RCC 7860 (cell line): ENCODE results near the gene RGS3.
"Not testable (repeated sequence)": the region's sequence is repeated elsewhere in the genome, so short reads cannot be mapped to it uniquely, and the experiment has no call there.

Experiments used
- DNase-seq: peaks from one replicate; pipeline ENCODE4 v3.0.0-alpha.2; 2015; ENCODE audit warnings: low spot score
- FAIRE-seq: peaks from 2 replicates; lab custom pipeline; 2012; peaks lifted over from hg19 to GRCh38; lab: Jason Lieb, UNC

Gene RGS3

DNA sequence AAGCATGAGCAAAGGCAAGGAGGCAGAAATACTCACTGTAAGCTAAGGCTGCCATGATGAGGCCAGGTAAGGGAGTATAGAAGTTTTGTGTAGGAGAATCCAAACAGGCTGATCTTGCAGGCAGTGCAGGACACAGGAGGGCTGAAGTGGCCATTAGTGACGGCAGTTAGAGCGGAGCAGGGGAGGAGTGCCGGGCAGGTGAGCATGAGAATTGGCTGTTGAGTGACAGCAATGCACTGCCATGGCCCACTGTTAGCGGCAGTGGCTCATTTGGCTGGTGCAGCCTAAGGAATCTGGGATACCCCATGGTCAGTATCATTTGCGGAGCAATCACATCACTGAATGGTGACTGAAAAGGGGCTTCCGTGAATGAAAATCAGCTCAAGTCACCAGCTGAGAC is 22.8 kb downstream of the RGS3 start:
- no peak for DNase-seq
- no peak for FAIRE-seq

DNA sequence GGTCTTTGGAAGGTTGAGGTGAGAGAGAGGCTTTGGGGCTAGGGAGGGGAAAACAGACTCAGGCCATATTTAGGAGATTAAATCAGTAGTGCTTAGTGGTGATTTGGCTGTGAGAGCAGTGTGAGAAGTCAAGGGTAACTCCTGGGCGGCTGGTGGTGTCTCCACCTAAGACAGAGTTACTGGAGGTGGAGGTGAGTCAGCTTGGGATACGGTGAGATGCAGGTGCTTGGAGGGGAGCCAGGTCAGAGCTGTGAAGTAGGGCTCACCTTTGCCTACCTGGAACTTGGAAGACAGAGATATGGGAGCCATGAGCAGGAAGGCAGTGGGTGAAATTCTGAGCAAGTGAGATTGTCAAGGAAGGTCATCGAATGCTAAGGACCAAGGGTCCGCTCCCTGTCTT is 24.5 kb downstream of the RGS3 start:
- DNase-seq (no peak), FAIRE-seq (no peak)

GRCh38 chr9:113488490-113488889 is 25.0 kb downstream of the RGS3 start:
- FAIRE-seq (no peak), DNase-seq (no peak)

DNA sequence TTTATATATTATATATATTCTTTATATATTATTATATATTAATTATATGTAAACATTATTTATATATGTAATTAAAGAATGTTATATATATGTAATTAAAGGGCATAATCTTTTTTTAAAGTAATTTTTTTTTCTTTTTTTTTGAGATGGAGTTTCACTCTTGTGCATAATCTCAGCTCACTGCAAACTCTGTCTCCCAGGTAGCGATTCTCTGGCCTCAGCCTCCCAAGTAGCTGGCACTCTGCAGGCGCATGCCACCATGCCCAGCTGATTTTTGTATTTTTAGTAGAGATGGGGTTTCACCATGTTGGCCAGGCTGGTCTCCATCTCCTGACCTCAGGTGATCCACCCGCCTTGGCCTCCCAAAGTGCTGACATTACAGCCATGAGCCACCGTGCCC is 27.6 kb downstream of the RGS3 start:
- not testable (repeated sequence) for DNase-seq, FAIRE-seq

- DNase-seq (no peak), FAIRE-seq (no peak)
These were observed 29.0 kb downstream of the RGS3 start for GRCh38 chr9:113492343-113493202.

GRCh38 chr9:113493203-113493520 is 29.6 kb downstream of the RGS3 start:
- FAIRE-seq (no peak), DNase-seq (no peak)

- FAIRE-seq, result no peak
These were observed 32.0 kb downstream of the RGS3 start for GRCh38 chr9:113495526-113495925.

GRCh38 chr9:113497051-113497450 is 33.5 kb downstream of the RGS3 start:
- FAIRE-seq, result no peak

More at GRCh38 chr9:113495526-113495925, 32.0 kb downstream of the RGS3 start:
- no peak for DNase-seq

DNA sequence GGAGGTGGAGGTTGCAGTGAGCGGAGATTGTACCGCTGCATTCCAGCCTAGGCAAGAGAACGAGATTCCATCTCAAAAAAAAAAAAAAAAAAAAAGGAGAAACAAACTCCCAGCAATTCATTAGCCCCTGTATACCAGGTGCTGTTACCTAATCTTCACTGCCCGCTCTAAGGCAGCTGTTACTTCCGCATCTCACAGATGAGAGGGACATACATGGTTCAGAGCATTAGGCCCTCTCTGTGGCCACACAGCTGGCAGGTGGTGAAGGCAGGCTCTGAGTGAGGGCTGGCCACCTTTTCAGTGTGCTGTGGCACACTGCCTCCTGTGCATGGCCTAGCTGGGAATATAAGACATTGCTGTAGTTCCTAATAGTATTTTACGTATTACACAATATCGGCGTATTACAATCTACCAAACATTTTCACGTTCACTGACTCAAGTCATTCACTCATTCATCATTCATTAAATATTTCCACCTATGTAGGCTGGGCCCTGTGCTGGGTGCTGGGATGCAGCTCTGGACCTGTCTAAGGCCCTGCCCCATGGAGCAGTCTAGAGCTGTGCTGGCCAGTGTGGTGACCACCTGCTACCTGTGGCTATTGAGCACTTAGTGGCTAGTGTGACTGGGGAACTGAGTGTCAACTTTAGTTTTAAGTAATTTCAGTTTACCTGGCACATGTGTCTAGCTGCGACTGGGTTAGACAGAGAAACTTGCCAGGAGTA is 35.8 kb downstream of the RGS3 start:
- DNase-seq, result no peak
- FAIRE-seq, result no peak

More at GRCh38 chr9:113497051-113497450, 33.5 kb downstream of the RGS3 start:
- DNase-seq, result no peak

DNA sequence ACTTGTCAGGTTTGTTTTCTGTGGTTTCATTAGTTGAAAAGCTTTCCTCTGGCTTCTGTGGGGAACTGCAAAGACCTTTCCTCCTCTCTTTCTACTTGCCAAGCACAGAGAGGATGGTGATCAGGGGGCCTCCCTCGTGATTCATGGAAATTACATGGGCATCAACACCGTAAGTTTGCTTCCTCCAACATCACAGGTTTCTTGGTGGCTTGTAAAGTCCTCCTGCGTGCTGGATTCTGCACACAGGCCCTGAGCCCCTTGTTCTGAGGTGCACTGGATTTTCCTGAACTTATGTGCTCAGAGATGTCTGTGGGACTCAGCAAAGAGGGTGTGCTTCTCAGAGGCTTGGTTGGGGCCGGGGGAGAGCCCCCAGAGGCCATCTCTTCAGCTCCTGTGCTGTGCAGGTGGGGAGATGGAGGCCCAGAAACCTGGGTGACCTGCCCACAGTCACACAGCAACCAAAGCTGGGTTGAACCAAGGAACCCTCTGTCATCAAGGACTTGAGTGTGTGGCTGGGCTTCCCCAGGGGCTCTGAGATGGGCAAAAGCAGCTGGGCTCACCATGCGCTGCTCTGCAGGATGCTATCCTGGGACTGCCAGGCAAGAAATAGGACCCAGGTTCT is 36.5 kb downstream of the RGS3 start:
- FAIRE-seq, result no peak
- no peak for DNase-seq

DNA sequence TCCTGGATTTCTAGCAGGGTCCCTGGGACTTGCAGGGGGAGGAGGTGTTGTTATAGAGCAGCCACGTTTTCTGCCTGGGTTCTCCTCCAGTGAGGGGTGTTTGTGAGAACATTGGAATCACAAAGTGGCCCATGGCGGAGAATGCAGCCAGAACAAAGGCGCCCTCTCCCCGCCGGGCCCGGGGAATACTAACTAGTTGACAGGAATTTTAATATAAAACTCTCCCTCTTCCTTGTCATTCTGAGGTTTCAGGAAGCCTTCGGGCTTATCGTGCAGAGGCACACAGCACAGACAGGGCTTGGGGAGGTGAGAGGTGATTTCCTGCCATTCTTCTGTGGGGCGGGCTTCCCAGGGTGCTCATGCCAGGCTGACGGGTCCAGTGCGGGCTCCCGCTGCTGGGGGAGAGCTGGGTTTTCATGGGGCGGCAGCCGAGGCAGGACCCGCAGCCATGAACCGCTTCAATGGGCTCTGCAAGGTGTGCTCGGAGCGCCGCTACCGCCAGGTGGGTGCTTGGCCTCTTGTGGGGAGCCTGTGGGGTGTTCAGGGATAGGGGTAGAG is 37.7 kb downstream of the RGS3 start:
- DNase-seq, result no peak
- no peak for FAIRE-seq

DNA sequence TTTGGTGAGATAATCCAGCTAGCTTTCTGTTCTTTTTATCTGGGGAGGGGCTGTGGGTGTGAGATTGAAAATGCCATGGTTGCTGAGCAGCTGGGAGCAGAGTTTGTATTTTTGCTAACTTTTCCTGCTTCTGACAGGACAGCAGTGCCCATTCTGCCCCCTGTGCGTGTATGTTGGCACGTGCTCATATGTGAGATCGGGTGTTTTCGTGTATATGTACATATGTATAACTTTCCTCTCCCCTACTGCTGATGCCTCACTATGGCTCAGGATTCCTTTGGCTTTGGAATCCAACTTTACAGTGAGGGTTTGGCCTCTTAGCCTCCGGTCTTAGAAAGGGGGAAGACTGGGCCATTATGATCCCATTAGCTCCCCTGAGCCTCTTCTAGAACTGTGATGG is 38.3 kb downstream of the RGS3 start:
- DNase-seq, result no peak
- no peak for FAIRE-seq

GRCh38 chr9:113502427-113503034 is 39.0 kb downstream of the RGS3 start:
- DNase-seq (no peak), FAIRE-seq (no peak)

DNA sequence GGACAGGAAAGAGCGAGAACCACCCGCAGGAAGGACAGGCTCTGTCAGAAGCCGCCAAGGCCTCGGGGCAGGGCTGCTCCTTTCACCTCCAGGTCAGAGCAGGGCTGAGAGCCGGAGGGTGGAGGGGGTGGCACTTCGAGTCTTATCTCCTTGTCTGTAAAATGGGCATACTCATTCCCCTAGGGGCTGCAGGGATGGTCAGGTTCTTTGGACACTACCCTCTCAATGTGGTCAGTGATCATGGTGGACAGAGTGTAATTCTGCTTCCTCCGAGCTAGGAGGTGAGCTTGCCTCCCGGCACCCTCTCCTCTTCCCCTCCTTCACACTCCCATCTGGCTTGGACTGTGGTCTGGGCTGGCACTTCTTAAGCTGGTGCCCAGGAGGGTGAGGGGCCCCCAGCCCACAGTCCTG is 39.6 kb downstream of the RGS3 start:
- DNase-seq, result no peak
- no peak for FAIRE-seq

GRCh38 chr9:113503613-113504211 is 40.2 kb downstream of the RGS3 start:
- FAIRE-seq, result no peak
- no peak for DNase-seq

DNA sequence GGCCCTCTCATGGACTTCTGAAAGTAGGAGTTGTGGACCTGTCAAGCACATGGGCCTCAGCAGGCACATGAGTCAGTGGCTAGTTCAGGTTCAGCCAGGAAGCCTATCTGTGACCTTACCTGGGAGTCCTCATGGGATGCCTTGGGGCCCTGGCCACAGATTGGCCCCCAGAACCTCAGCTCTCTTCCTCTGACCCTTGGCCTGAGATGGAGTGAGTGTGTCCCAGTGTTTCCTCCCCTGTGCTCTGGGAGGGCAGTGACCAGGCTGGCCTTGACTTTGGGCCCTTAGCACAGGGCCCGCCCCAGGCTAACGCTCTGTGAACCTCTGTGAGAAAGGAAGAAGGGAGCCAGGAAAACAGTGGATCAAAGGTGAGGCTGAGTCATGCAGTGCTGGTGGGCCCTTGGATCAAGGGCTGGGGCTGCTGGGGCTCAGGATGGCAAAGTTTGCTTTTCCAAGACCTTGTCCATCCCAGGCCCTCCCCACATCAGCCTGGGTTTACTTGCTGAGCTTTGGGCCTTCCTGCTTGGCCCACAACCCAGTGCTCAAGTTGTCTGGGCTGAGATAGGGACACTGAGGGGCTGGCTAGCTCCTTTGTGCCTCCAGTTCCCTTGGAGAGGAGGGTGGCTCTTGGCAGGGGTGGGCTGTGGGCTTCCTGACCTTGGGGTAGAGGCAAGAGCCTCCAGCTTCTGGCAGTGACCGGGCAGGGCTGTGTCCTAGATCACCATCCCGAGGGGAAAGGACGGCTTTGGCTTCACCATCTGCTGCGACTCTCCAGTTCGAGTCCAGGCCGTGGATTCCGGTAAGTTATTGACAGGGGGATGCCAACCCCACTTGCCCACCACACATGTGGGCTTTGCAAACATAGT is 41.4 kb downstream of the RGS3 start:
- FAIRE-seq, result no peak

GRCh38 chr9:113506090-113506589 is 42.6 kb downstream of the RGS3 start:
- FAIRE-seq, result no peak
- DNase-seq, result no peak

More for the DNA sequence above, 41.4 kb downstream of the RGS3 start:
- no peak for DNase-seq

GRCh38 chr9:113507256-113507655 is 43.7 kb downstream of the RGS3 start:
- DNase-seq, result no peak
- FAIRE-seq, result no peak

DNA sequence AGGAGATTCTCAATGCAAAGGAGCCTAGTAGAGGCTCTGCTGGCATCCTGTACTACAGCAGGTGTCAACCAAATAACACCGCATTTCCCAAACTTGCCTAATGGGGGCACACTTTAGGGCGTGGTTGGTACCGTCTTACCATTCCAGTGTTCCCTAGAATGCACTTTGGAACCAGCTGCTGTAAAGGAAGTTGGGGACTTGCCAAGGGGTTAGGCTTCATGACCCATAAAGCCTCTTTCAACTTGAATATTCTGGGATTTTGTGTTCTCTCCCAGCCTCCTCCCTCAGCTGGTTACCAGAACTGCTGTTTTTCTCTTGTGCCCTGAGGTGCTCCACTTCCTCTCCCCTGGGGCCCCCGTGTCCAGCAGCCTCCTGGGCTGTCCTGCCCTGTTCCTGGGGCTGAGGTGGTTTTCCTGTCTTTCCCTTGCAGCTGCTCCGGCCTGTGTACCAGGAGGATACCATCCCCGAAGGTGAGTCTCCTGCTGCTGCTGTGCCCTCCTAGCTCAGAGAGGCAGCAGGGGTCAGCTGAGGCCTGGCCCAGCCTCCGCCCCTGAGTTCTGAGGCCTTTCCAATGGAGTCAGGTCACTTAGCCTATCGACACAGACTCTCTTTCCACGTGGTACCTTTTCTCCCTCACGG is 44.7 kb downstream of the RGS3 start:
- DNase-seq, result no peak
- FAIRE-seq, result no peak
